Activated T-cell treated with anti-CD3 and anti-CD28 coated beads, Interleukin-2, amount 50 U/mL, for 4 hours (primary cell): ENCODE results near the gene ETS1. TPM values are rescaled to one million over a fixed set of nuclear protein-coding genes. Genes with fewer than 3 reads are reported as not detected.

ENCODE experiments used
- ATAC-seq, 2 donors: fragments of 200-7000 bp; cut with Tn5 transposase; one replicate each; pipeline ENCODE4 v1.10.0; 2021
- DNase-seq: peaks from one replicate; pipeline ENCODE4 v3.0.0-alpha.2; 2020
- H3K27me3 Mint-ChIP-seq: one replicate; pipeline ENCODE4 v1.8.0; 2021; ENCODE audit warnings: low read depth, mixed read lengths
- H3K36me3 Mint-ChIP-seq: one replicate; pipeline ENCODE4 v1.8.0; 2022; ENCODE audit warnings: mixed read lengths; ENCODE audit not compliant: insufficient read depth
- H3K4me1 Mint-ChIP-seq: one replicate; pipeline ENCODE4 v1.8.0; 2021; ENCODE audit warnings: low read depth, mixed read lengths
- H3K4me3 Mint-ChIP-seq: one replicate; pipeline ENCODE4 v1.8.0; 2021; ENCODE audit warnings: mild to moderate bottlenecking, moderate library complexity, mixed read lengths
- H3K9me3 Mint-ChIP-seq: one replicate; pipeline ENCODE4 v1.8.0; 2021; ENCODE audit warnings: mixed read lengths
- total RNA-seq, 3 donors: library from RNA; stranded (reverse); gene quantifications; one replicate each; pipeline ENCODE4 v1.2.1, GENCODE V29; 2021

ETS1 gene
- total RNA-seq, 3 donors from 2014 or later: 246 to 299 (median 258) TPM

DNA sequence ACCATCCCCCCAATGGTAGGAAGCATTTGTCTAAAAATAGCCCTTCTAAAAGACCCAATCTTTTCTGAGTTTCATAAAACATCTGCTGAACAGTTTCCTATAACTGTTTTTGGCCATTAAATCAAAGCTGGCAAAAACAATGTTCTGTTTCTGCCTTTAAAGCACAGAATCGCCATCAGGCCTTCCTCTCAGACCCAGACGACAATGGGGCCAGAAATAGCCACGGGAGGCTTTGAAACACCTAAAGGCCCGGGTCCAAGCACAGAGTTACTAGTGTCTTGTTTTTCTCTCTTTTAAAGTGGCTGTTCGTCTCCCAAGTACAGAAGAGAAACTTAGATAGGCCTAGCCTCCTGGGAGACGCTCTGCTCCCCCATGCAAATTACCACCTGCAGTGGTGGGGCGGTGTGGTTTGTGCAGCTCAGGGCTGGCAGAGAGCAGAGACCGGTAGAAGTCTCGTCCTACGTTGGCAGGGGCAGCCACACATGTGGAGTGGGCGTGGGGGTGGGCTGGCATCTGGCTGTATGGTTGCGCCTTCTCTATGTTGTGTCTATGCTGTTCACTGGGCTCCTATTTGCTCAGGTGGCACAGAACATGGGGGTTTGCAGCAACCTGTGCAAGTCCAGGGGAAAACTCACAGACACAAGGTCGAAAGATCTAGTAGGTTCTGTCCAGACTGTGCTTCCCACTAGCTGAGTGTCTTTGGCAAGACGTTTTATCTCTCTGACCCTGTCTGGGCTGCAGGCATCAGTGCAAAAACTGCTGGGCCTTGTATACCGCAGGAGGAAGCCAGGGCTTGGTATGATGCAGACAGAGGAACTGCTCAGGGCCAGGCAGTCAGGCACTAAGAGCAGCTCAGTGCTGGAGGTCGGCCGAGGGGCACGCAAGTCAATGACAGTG is 23.6 kb upstream of the ETS1 start:
- no peaks in the 10 kb centered on the region for H3K36me3 Mint-ChIP-seq
- H3K9me3 Mint-ChIP-seq: no peaks in the 10 kb centered on the region
- H3K27me3 Mint-ChIP-seq: no peaks in the 10 kb centered on the region
- H3K4me1 Mint-ChIP-seq: peaks cover 50% of the 10 kb centered on the region
- DNase-seq (peak; percentile 51), ATAC-seq (peak; percentile 82 to 83)
- peak overlapping the region; percentile 62 for H3K4me3 Mint-ChIP-seq

DNA sequence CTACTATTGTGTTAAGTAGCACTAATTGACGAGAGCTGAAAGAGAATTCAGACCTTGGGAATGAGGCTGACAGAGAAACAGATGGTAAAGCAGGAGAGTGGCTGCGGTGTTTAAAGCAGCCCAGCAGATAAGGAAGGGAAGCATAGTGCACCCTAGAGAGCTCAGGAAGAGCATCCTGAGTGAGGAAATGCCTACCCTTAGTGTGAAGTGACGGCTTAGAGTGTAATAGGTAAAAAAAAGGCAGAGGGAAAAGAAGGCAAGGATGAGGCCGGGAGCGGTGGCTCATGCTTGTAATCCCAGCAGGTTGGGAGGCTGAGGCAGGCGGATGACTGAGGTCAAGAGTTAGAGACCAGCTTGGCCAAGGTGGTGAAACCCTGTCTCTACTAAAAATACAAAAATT is 22.4 kb upstream of the ETS1 start:
- Mint-ChIP-seq H3K36me3 (no peaks in the 10 kb centered on the region), H3K27me3 (no peaks in the 10 kb centered on the region), H3K4me1 (peaks cover 50% of the 10 kb centered on the region), H3K9me3 (no peaks in the 10 kb centered on the region), H3K4me3 (no peak overlapping the region)
- no peak for DNase-seq
- ATAC-seq: no peak

DNA sequence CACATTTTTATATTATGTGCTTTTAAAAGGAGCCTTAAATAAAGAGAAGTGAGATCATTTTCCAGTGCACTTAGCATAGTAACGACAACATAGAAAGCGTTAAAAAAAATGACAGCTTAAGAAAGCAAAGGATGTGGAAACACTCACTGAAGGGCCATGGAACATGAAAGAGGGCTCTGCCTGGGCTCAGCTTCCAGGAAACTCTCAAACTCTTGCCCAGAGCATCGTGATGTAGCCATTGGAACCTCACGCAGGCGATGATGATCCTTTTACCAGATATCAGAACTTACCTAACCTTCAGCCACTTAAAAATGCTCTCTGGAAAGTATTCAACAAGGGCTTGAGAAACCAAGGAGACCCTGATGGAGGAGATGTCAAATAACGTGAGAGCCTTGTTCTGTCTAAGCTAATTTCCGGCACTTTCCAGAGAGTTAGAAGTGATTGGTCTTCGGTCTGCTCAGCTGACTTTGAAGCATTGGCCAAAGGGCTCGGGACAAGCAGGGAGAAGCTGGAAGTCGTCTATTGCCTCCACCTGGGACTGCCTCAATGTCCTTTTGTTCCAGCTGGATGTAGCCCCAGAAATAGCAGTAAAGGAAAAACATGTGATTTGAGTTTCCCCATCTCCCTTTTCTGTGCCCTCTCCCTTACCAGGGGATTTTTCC is 21.5 kb upstream of the ETS1 start:
- ATAC-seq: no peak
- peak overlapping the region; percentile 6 for H3K4me3 Mint-ChIP-seq
- H3K27me3 Mint-ChIP-seq: no peaks in the 10 kb centered on the region
- DNase-seq: no peak
- no peaks in the 10 kb centered on the region for H3K36me3 Mint-ChIP-seq
- no peaks in the 10 kb centered on the region for H3K9me3 Mint-ChIP-seq
- peaks cover 57% of the 10 kb centered on the region for H3K4me1 Mint-ChIP-seq

DNA sequence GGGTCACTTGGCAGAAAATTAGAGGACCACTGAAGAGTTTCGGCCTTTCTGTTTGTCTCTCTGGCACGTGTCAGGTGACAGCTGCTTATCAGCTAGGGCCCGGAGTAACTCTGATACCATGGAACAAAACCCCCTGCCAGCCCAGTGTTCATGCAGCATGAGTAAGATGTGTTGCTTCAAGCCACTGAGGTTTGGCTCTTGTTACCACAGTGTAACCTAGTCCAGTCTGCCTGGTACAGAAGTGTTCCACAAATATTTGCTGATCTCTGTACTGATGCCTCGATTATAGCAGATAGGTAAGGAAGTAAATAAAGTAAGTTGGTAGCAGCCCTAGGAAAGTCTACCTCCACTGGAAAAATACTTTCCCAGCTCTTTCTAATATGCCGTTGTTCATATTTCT is 20.5 kb upstream of the ETS1 start:
- no peak overlapping the region for H3K4me3 Mint-ChIP-seq
- no peaks in the 10 kb centered on the region for H3K9me3 Mint-ChIP-seq
- no peaks in the 10 kb centered on the region for H3K27me3 Mint-ChIP-seq
- DNase-seq (no peak), ATAC-seq (no peak)
- H3K4me1 Mint-ChIP-seq: peaks cover 67% of the 10 kb centered on the region
- no peaks in the 10 kb centered on the region for H3K36me3 Mint-ChIP-seq

DNA sequence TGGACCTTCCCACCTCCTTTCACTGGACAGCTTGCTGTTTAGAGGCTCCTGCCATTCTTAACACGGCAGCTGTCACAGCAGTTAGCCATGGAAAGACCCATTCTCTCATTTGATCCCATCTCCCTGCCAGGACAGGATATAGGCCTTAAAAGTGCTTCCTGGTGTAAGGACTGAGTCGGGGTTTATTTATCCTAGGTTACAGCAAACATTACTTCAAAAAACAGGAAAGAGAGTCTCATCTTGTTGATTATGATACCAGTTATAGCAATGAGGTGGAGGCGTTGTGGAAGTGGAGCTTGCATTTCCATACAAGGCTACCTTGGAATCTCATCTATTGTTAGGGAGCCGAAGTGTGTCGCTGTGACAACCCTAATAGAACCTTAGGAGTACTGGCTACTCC is 17.4 kb upstream of the ETS1 start:
- Mint-ChIP-seq H3K27me3 (no peaks in the 10 kb centered on the region), H3K36me3 (no peaks in the 10 kb centered on the region), H3K9me3 (no peaks in the 10 kb centered on the region), H3K4me1 (peaks cover 53% of the 10 kb centered on the region), H3K4me3 (no peak overlapping the region)
- ATAC-seq (no peak), DNase-seq (no peak)

DNA sequence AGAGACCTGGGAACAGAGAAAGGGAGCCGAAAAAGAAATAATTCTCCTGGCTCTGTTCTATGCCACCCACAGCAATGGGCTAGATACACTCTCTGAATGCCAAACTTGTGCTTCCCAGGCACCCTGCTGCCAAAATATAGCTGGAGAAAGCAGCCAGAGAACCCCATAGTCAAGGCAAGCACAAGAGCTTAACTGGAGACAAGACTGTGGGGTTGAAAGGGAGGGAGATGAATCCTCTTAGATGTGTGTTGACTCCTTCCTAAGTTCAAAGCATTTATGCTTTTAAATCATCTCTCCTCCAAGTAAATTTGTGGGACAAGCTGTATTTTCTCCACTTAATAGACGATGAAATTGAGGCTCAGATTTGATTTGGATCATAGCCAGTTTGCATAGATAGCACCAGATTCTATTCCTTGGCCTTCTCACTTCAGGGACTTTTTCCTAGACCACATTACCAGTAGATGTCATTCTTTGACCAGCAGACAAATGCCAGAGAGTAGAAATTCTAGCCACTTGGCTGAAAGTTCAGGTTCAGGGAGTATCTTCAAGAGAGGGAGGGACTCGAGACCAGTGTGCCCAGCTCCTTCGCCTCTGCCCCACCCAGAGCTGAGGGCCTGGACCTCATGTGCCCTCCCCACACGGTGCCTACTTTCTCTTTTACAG is 16.5 kb upstream of the ETS1 start:
- Mint-ChIP-seq H3K4me3 (no peak overlapping the region), H3K36me3 (no peaks in the 10 kb centered on the region), H3K4me1 (peaks cover 53% of the 10 kb centered on the region), H3K27me3 (no peaks in the 10 kb centered on the region), H3K9me3 (no peaks in the 10 kb centered on the region)
- ATAC-seq: no peak
- DNase-seq: no peak

DNA sequence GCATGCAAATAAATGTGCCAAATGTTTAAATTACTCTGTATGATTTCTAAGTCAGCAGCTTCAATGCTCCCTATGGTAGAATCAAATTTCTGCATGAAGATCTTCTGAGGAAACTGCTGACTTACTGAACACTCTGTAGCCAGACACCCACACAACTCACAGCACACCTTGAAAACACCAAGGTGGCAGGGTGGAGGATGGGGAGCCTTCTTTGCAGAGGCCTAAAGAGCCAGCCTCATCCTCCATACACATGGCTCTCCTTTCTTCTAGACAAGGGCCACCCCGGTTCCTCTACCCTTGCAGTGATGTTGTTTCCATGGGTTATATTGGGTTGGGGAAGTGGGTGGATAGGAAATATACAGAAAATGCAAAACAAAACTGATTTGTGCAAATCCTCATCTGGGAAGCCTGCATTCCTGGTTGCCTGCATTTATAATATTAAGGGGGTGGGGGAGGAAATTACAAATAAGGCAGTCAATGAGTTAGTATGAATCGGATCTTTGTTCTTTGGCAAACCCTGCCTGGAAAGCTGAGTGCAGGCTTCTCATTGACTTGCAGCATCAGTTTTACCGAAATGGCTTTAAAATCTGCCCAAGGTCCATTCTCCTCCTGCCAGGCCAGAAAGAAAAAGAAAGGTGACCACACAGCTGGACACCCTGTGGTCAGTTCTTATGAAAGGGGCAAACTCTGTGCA is 15.8 kb upstream of the ETS1 start:
- Mint-ChIP-seq H3K36me3 (no peaks in the 10 kb centered on the region), H3K9me3 (no peaks in the 10 kb centered on the region), H3K27me3 (no peaks in the 10 kb centered on the region), H3K4me3 (no peak overlapping the region), H3K4me1 (peaks cover 50% of the 10 kb centered on the region)
- DNase-seq: no peak
- peak; percentile 39 to 41 for ATAC-seq

DNA sequence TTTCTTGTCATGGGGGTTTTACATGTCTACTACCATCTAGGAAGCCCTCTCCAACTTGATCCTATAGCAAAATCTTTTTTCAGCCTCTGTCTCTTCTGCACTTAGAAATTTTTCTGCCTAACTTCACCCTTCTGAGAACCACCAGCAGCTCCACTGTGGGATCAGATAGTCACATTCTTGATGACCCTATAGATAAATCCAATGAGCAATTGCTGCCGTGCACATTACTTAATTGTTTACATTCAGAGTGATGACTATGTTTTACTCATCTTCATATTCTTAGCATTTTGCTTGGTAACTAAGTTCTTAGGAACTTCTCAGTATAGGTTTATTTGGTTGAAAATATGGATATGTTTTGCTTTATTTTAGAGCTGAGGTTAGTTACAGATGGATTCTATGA is 12.4 kb upstream of the ETS1 start:
- no peaks in the 10 kb centered on the region for H3K27me3 Mint-ChIP-seq
- no peaks in the 10 kb centered on the region for H3K9me3 Mint-ChIP-seq
- peaks cover 47% of the 10 kb centered on the region for H3K4me1 Mint-ChIP-seq
- no peak overlapping the region for H3K4me3 Mint-ChIP-seq
- H3K36me3 Mint-ChIP-seq: no peaks in the 10 kb centered on the region
- ATAC-seq (peak; percentile 72 to 82), DNase-seq (no peak)

DNA sequence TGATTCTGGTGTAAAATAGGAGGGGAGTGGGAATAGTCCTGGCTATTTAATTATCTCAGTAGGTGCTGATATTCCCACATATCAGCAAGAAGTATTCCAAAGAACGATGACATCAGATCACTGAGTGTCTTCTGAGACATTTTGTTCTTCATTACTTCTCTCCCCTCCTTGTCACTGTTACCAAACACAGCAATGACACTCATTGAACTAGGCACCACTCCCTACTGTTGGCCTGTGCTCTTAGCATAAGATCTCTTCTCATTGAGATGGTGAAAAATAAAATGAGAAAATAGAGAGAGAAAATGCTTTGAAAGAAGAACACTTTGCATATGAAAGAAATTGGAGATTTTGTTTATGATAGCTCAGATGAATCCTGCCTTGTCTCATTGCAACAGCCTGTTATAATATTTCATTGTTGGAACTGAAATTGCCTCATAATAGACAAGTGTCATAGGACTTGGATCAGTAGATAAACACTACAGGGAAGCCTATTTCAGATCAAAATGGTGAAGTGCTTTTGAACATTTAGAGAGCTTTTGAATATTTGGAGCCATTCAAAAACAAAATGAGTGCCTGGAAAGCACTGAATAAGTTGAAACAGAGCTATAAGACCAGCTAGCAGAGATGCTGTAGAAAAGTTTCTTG is 11.3 kb upstream of the ETS1 start:
- Mint-ChIP-seq H3K4me3 (no peak overlapping the region), H3K4me1 (peaks cover 39% of the 10 kb centered on the region), H3K9me3 (no peaks in the 10 kb centered on the region), H3K27me3 (no peaks in the 10 kb centered on the region), H3K36me3 (no peaks in the 10 kb centered on the region)
- ATAC-seq: no peak
- no peak for DNase-seq

DNA sequence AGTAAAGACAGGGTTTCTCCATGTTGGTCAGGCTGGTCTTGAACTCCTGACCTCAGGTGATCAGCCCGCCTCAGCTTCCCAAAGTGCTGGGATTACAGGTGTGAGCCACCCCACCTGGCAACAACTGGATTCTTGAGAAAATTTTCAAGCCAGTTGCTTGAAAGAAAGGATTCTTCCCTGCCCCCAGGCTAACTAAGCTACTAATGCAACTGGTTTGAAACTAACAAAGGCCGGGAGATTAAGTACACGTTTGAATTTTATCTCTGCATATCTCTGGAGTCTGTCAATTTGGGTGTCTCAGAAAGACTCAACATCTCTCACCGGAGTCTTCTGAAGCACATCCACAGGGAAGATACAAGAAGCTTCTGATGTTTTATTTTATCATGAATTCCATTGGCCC is 10.7 kb upstream of the ETS1 start:
- Mint-ChIP-seq H3K4me3 (no peak overlapping the region), H3K36me3 (no peaks in the 10 kb centered on the region), H3K4me1 (peaks cover 34% of the 10 kb centered on the region), H3K9me3 (no peaks in the 10 kb centered on the region), H3K27me3 (no peaks in the 10 kb centered on the region)
- ATAC-seq (no peak), DNase-seq (no peak)

DNA sequence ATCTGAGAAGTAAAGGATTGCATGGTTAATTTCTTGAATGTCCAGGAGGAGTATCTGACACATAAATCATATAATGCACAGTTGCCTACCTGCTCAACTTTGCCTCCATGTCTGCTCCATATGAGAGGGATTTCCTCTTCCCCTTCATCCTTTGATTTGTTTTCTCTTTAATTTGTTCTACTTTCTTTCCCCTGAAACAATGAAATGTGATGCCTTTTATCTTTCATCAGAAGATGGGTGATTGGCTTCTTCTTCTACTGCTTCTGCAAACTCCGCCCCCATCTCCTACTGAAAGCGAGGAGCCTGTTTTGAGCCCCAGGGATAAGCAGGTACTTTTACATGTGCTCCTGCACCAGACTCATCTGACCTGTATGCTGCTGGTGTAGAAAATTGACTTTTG is 9.9 kb upstream of the ETS1 start:
- Mint-ChIP-seq H3K27me3 (no peaks in the 10 kb centered on the region), H3K36me3 (no peaks in the 10 kb centered on the region), H3K4me1 (peaks cover 28% of the 10 kb centered on the region), H3K9me3 (no peaks in the 10 kb centered on the region), H3K4me3 (no peak overlapping the region)
- DNase-seq (no peak), ATAC-seq (no peak)

DNA sequence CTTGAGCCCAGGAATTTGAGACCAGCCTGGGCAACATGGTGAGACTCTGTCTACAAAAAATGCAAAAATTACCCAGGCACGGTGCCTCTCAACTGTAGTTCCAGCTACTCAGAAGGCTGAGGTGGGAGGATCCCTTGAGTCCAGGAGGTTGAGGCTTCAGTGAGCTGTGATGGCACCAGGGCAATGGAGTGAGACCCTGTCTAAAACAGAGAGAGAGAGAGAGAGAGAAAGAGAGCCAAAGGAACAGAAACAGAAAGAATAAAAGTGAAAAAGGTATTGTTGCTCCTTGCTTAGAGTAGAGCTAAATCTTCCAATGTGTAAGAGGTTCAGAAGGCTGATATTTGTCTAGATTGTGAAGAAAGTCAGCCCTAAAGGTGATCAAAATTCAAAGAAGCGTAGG is 8.9 kb upstream of the ETS1 start:
- no peak for ATAC-seq
- Mint-ChIP-seq H3K36me3 (no peaks in the 10 kb centered on the region), H3K4me3 (no peak overlapping the region), H3K9me3 (no peaks in the 10 kb centered on the region), H3K27me3 (no peaks in the 10 kb centered on the region), H3K4me1 (peaks cover 25% of the 10 kb centered on the region)
- no peak for DNase-seq

DNA sequence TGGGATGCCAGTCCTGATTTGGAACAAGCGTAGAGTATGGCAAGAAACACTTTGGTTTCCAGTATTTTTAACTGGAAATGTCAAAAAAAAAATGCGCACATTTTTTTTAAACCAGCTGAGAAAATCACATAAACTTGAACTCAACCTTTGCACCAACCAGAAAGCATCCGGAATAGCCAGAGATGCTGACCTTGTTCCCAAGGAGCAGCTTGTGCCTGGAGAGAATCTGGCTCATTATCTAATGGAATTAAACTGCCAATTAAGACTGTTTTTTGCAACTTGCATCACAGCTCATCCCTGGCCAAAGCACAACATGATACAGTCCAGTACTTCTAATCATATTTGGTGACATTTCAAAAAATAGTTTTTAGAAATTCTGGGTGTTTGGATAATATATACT is 8.4 kb upstream of the ETS1 start:
- ATAC-seq: no peak
- DNase-seq: no peak
- H3K4me1 Mint-ChIP-seq: peaks cover 25% of the 10 kb centered on the region

DNA sequence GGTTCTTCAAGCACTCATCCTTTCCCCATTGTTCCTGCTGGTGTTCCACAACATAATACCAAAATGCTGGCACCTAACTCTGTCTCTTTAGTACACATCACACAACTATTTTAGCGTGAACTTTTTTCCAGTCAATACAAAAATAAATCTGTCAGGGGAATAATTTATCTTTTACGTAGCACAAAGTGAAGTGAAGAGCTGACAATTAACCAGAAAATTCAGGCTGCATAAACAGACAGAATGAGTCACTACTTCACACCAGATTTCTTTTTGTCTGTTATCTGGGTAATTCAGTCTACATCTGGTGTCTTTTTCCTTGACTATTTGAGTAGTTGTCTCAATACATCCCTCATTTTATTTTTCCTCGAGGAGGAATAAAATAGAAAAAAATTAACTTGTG is 7.9 kb upstream of the ETS1 start:
- ATAC-seq: no peak
- no peak for DNase-seq
- Mint-ChIP-seq H3K9me3 (no peaks in the 10 kb centered on the region), H3K27me3 (no peaks in the 10 kb centered on the region), H3K4me1 (peaks cover 25% of the 10 kb centered on the region), H3K4me3 (no peak overlapping the region), H3K36me3 (no peaks in the 10 kb centered on the region)

More for the DNA sequence above, 8.4 kb upstream of the ETS1 start:
- Mint-ChIP-seq H3K36me3 (no peaks in the 10 kb centered on the region), H3K4me3 (no peak overlapping the region), H3K9me3 (no peaks in the 10 kb centered on the region), H3K27me3 (no peaks in the 10 kb centered on the region)
